Keratinocyte (primary cell): ENCODE results near the gene CFAP45. TPM values are rescaled to one million over a fixed set of nuclear protein-coding genes. Genes with fewer than 3 reads are reported as not detected.

Source experiments
- DNase-seq: peaks from one replicate; pipeline ENCODE4 v3.0.0-alpha.2; 2011; ENCODE audit warnings: low read depth, missing footprints, low spot score
- FAIRE-seq: peaks from 2 replicates; lab custom pipeline; 2011; peaks lifted over from hg19 to GRCh38; lab: Jason Lieb, UNC
- H2AFZ ChIP-seq: 2 replicates; pipeline ENCODE4 v1.6.0; 2012; ENCODE audit warnings: low read length, control low read depth, inconsistent platforms; ENCODE audit not compliant: control insufficient read depth
- H3K27ac ChIP-seq: 2 replicates; pipeline ENCODE4 v1.5.1; 2011; ENCODE audit warnings: low read length; ENCODE audit not compliant: control insufficient read depth, insufficient read depth
- H3K27me3 ChIP-seq: 3 replicates; pipeline ENCODE4 v1.6.0; 2011; ENCODE audit warnings: low read length; ENCODE audit not compliant: control insufficient read depth, insufficient read depth; ENCODE audit errors: extremely low read depth
- H3K36me3 ChIP-seq, 2 experiments: 2 replicates in 1 of 2; 3 replicates in 1 of 2; pipeline ENCODE4 v1.5.1; 2011; ENCODE audit warnings: low read length in 2 of 2, mild to moderate bottlenecking in 1 of 2; ENCODE audit not compliant: control insufficient read depth in 2 of 2, insufficient read depth in 2 of 2; ENCODE audit errors: extremely low read depth in 1 of 2
- H3K4me1 ChIP-seq: 3 replicates; pipeline ENCODE4 v1.5.1; 2011; ENCODE audit warnings: low read length; ENCODE audit not compliant: control insufficient read depth, insufficient read depth; ENCODE audit errors: extremely low read depth
- H3K4me2 ChIP-seq: 3 replicates; pipeline ENCODE4 v1.6.0; 2011; ENCODE audit warnings: low read depth, low read length; ENCODE audit not compliant: control insufficient read depth, insufficient read depth; ENCODE audit errors: extremely low read depth
- H3K4me3 ChIP-seq, 3 experiments: fragments of 200-600 bp in 1 of 3; sonication (generic) in 1 of 3; 2 replicates in 2 of 3; 3 replicates in 1 of 3; pipeline ENCODE4 v1.5.1; 2011 to 2016; ENCODE audit warnings: low read length in 3 of 3, mild to moderate bottlenecking in 3 of 3, control low read depth in 2 of 3, inconsistent platforms in 1 of 3, low read depth in 1 of 3, mixed read lengths in 1 of 3, mixed run types in 1 of 3, moderate library complexity in 1 of 3; ENCODE audit not compliant: control insufficient read depth in 2 of 3, insufficient read depth in 2 of 3; ENCODE audit errors: extremely low read depth in 1 of 3
- H3K79me2 ChIP-seq: 2 replicates; pipeline ENCODE4 v1.6.0; 2012; ENCODE audit warnings: low read length; ENCODE audit not compliant: control insufficient read depth, insufficient read depth
- H3K9ac ChIP-seq: 3 replicates; pipeline ENCODE4 v1.6.0; 2011; ENCODE audit warnings: low read length; ENCODE audit not compliant: control insufficient read depth, insufficient read depth; ENCODE audit errors: extremely low read depth
- H3K9me1 ChIP-seq: 3 replicates; pipeline ENCODE4 v1.6.0; 2011; ENCODE audit warnings: low read length; ENCODE audit not compliant: control insufficient read depth, insufficient read depth; ENCODE audit errors: extremely low read depth
- H3K9me3 ChIP-seq: 2 replicates; pipeline ENCODE4 v1.5.1; 2012; ENCODE audit warnings: low read depth, low read length; ENCODE audit not compliant: control insufficient read depth
- H4K20me1 ChIP-seq: 3 replicates; pipeline ENCODE4 v1.6.0; 2011; ENCODE audit warnings: low read length; ENCODE audit not compliant: control insufficient read depth, insufficient read depth; ENCODE audit errors: extremely low read depth
- CTCF ChIP-seq, 3 experiments: IDR thresholded peaks in 1 of 3; conservative IDR thresholded peaks in 1 of 3; optimal IDR thresholded peaks in 1 of 3; 2 replicates in 2 of 3; 3 replicates in 1 of 3; pipeline versions ENCODE3 to v1.5.1; 2011; ENCODE audit warnings: low read length in 3 of 3, mild to moderate bottlenecking in 3 of 3, moderate library complexity in 2 of 3, control low read depth in 1 of 3, inconsistent platforms in 1 of 3; ENCODE audit not compliant: insufficient read depth in 2 of 3; ENCODE audit errors: extremely low read depth in 1 of 3
- EZH2 ChIP-seq: IDR thresholded peaks from one replicate; pipeline ENCODE4 v1.6.1; 2012; ENCODE audit warnings: inconsistent platforms, mild to moderate bottlenecking, low read length, moderate library complexity
- dilution Hi-C: fragments of 300-500 bp; cut with MboI; formaldehyde crosslinking; loops from one replicate; pipeline ENCODE4 v1.7.0; 2020; ENCODE audit warnings: low sequenced_read_pairs; ENCODE audit not compliant: extremely low pct_ligation_motif_present
- polyA plus RNA-seq, 5 experiments: library from polyadenylated mRNA; depleted of rRNA in 3 of 5; stranded (reverse) in 3 of 5; stranded (forward) in 1 of 5; unstranded in 1 of 5; fragments of >200 nt; gene quantifications; 1 replicate in 1 of 5; 2 replicates in 3 of 5; 3 replicates in 1 of 5; pipeline versions ENCODE4 v1.2.1 to v1.2.3, GENCODE V29; 2011 to 2012; ENCODE audit warnings: missing spikeins in 2 of 5, low read depth in 1 of 5, low replicate concordance in 1 of 5

Gene CFAP45
- polyA plus RNA-seq, 1 donor (not counting 4 experiments of a cell fraction or from before 2014, with no cell fraction given): 2.3 TPM

- Histone ChIP-seq H2AFZ (no peak overlapping the region), H3K4me1 (peaks cover 21% of the 10 kb centered on the region), H3K27ac (no peak overlapping the region), H3K27me3 (no peaks in the 10 kb centered on the region), H3K36me3 (no peaks in the 10 kb centered on the region), H3K9me1 (no peaks in the 10 kb centered on the region), H3K4me2 (no peak overlapping the region), H3K4me3 (no peak overlapping the region), H4K20me1 (no peaks in the 10 kb centered on the region), H3K79me2 (no peaks in the 10 kb centered on the region), H3K9ac (no peak overlapping the region), H3K9me3 (no peaks in the 10 kb centered on the region)
- peak in 1 of 3 experiments; percentile 6 for TF ChIP-seq CTCF (optimal IDR thresholded peaks at IDR 0.05 in 1 of 3, IDR thresholded peaks at IDR 0.05 in 1 of 3, conservative IDR thresholded peaks at IDR 0.05 in 1 of 3; ENCODE audit: extremely low read depth in 1 of 3, insufficient read depth in 2 of 3, low read length in 3 of 3)
- TF ChIP-seq EZH2: no peak
- DNase-seq (no peak), FAIRE-seq (no peak)
- dilution Hi-C loops: no loop called here
Measured at GRCh38 chr1:159851407-159851806, 48.6 kb downstream of the CFAP45 start.

- peak overlapping the region; percentile 54 for H3K27ac ChIP-seq
- H3K4me3 ChIP-seq: peak overlapping the region in 1 of 3 experiments; percentile 34
- peaks cover 27% of the 10 kb centered on the region for H3K4me1 ChIP-seq
- DNase-seq (no peak), FAIRE-seq (peak; percentile 88)
- H4K20me1 ChIP-seq: no peaks in the 10 kb centered on the region
- peak overlapping the region; percentile 77 for H3K4me2 ChIP-seq
- H3K79me2 ChIP-seq: no peaks in the 10 kb centered on the region
- peak overlapping the region; percentile 85 for H2AFZ ChIP-seq
- no peak overlapping the region for H3K9ac ChIP-seq
- no peak for TF ChIP-seq EZH2
- TF ChIP-seq CTCF (optimal IDR thresholded peaks at IDR 0.05 in 1 of 3, IDR thresholded peaks at IDR 0.05 in 1 of 3, conservative IDR thresholded peaks at IDR 0.05 in 1 of 3; ENCODE audit: extremely low read depth in 1 of 3, insufficient read depth in 2 of 3, low read length in 3 of 3): no peak
- no peaks in the 10 kb centered on the region for H3K27me3 ChIP-seq
- H3K9me1 ChIP-seq: no peaks in the 10 kb centered on the region
- dilution Hi-C loops: no loop called here
- H3K9me3 ChIP-seq: no peaks in the 10 kb centered on the region
- no peaks in the 10 kb centered on the region for H3K36me3 ChIP-seq
Measured at GRCh38 chr1:159849626-159850366, 50.2 kb downstream of the CFAP45 start.
